Posterior vena cava (tissue), 2 donors: Measurements from ENCODE around the gene CTAGE6. TPM values are rescaled to one million over a fixed set of nuclear protein-coding genes. Genes with fewer than 3 reads are reported as not detected.
"Not testable (repeated sequence)": the region's sequence is repeated elsewhere in the genome, so short reads cannot be mapped to it uniquely, and the experiment has no call there.

Experiments used
- DNase-seq: peaks from one replicate; pipeline ENCODE4 v3.0.0-alpha.2; 2020; ENCODE audit warnings: low spot score
- intact Hi-C, 2 donors: fragments of 100-400 bp; cut with DNase I; formaldehyde crosslinking; loops; one replicate each; pipeline versions ENCODE4 v1.14.1 to v1.14.2; 2022 to 2023
- total RNA-seq, 2 donors: library from RNA; stranded (reverse); fragmentation: NEBNext Ultra II Directional; extraction: Animal tissue kit (Norgen Biotek cat#: 25700); gene quantifications; one replicate each; pipeline ENCODE4 v1.2.1, GENCODE V29; 2021
- donor health status: DM: yes; HTN: yes; CAD: no.
- donor health status: DM: yes; HTN: yes; CAD: no.

Gene CTAGE6
- total RNA-seq, 2 donors from 2014 or later = 0.57 to 0.69 TPM

DNA sequence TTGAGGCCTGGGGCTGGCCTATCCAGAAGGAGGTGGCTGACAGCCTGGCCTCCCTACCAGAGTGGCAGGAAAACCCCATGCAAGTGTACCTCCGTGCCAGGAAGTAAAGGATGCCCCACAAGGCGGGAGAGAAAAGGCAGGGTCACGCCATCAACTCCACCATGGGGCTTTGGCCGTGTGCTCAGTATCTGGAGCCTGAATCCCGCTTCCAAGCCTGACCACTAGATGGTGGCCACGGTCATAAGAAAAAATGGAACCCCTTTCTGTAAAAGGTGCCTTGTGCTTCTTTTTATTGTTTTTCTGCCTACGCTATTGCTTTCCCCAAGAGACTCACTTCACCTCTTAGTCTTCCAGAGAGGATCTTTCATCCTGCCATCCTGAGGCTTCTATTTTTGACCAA, 29.9 kb downstream of the CTAGE6 start:
- intact Hi-C loops, DNase-seq: not testable (repeated sequence)

DNA sequence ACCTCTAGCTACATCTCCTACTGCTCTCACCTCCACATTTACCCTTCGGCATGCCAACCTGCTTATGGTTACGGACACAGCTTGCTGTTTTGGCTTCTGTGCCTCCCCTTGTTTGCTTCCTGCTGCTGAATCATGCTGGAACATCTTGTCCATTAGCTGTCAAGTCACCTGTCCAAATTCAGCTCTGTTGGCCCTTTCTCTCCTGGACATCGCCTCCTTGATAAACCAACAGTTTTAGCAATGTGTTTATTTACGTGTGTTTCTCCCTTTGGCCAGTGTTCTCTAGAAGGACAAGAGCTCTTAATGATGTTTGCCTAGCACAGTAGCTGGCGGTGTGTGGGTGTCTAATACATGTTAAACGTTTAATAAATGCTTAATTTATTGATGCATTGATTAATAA, 31.4 kb downstream of the CTAGE6 start:
- intact Hi-C loops, DNase-seq: not testable (repeated sequence)

DNA sequence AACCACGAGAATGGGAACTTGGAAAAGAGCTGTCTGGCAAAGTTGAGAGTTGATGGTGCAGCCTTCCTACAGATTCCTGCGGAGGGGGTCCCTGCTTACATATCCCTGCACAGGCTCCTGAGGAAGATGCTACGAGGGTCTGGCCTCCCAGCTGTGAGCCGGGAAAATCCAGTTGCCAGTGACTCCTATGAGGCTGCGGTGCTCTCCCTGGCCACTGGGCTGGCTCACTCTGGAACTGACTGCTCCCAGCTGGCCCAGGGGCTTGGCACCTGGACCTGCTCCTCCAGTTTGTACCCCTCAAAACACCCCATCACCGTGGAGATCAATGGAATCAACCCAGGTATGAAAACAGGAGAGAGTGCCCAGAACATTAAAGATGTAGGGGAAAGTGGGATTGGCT, 37.2 kb downstream of the CTAGE6 start:
- DNase-seq, intact Hi-C loops: not testable (repeated sequence)

DNA sequence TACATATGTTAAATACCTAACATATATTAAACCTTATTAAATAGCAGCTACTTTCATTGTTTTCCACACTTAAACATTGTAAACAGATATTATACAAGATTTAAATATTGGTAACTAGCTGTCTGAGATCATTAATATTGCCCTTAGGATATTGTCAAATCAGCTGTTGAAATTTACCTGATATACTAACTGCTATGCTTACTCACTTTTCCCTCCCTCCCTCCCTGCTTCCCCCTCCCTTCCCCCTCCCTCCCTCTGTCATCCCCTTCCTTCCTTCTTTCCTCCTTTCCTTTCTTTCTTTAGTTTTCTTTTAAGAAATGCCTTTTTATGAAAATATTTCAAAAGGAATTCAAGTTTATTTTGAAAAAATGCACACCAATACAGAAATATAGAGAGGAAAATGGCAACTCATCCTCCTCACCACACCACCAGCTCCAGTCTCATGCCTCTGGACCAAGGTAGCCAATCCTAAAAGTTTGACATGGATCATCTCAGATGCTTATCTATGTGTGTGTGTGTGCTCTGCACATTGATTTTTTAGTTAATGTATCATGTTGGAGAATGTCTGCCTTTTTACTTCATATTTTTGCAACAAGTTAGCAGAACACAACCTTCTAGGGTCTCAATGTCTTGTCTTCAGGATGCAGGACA, 41.8 kb downstream of the CTAGE6 start:
- intact Hi-C loops, DNase-seq: not testable (repeated sequence)

DNA sequence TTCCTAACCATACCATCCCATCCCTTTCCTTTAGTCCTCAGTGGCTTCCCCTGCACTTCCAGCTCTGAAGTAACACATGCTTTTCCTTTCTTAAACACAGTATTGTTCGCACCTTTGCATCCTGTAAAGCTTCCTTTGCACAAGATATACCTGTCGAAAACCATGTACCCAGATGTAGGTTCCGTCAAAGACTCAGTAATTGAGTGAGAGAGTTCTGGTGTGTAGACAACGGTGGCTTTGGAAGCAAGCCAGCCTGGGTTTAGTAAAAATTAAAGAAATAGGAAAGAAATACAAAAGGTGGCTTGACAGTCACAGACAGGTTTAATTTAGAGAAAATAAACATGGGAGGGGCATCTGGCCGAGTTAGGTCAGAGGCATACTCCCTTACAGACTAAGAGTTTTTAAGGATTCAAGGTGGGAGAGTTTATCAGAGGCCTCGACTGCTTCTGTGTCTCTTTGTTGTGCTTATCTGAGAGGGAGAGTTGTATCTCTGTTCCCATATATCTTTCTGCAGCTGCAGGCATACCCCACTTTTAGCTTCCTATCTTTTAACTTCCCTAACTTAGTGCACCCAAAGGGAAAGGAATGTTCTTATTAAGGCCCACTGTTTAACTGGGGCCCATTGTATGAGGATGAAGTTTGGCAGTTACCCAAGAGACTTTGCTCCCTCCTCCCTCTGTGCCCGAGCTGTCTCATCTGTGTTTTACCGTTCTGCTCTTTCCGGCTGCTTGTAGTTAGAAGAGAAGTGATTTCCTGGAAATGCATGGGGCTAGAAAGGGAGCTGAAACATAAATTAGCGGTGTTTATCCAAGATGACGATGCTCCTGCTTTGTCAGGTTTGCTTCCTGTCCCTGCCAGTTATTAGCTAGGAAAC, 42.7 kb downstream of the CTAGE6 start:
- intact Hi-C loops, DNase-seq: not testable (repeated sequence)

DNA sequence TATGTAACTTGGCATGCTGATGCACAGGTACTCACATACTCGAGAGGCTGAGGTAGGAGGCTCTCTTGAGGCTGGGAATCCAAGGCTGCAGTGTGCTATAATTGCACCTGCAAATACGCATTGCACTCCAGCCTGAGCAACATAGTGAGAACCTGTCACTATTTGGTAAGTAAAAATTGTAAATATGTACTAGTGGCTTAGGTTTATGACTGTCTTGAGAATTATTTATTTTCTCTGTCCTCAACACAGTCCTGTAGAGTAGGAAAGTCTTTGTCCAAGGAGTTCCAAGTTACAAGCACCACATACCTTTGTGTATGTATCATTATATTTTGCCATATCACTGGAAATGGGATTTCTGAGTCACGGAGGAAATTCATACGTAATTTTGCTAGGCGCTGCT, 45.1 kb downstream of the CTAGE6 start:
- intact Hi-C loops, DNase-seq: not testable (repeated sequence)

DNA sequence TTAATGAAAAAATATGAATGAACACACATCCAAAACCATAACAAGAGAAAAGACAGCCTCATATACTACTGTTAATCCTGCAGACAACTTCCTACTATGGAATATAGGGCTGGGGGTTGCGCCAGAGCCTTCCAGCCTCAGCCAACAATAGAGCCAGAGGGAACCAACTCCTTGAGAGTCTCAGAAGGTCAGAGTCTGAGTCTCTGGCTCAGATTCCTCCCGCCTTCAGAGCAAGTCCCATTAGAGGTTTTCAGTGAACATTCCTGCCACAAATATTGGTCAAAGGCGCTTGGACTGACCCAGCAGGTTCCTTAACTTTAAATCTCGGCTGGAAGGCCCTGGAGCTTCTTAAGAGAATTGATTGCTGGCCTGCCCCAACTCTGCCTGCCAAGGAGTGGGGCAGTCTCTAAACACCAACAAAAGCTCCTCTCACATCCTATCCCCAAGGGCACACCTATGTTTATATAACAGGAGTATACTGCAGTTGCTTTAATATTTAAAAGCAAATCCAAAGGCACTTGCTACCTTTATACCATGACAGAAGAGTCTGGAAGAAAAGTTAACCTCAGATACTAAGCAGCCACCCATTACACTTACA, 45.7 kb downstream of the CTAGE6 start:
- DNase-seq, intact Hi-C loops: not testable (repeated sequence)

DNA sequence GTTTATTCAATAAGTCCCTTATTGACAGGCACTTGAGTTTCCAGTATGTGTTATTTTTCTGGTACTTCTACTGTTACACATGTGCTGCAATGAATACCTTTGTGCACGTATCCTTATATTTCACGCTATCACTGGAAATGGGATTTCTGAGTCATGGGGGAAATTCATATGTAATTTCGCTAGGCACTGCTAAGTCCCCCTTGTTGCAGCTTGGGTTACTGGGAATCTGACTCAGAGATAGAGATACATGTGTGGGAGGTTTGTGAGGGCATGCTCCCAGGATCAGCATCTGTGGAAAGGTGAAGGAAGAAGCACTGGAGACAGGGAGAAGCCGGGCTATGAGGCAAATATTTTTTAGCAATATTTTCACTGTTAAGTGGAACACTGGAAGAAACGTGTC, 47.6 kb downstream of the CTAGE6 start:
- intact Hi-C loops, DNase-seq: not testable (repeated sequence)

Other genes starting within 250 kb of the CTAGE6 start
- gene CTAGE15, start 185.9 kb downstream of the CTAGE6 start, total RNA-seq = under 1 TPM in 1 of 2 donors, not detected in 1; 0.37 TPM
- 1 to 10 TPM; 1.4 to 1.7 TPM for gene TCAF2, start 136.7 kb downstream of the CTAGE6 start, total RNA-seq
- 10 to 100 TPM; 33.9 to 36.1 TPM for gene TCAF1, start 144.5 kb upstream of the CTAGE6 start, total RNA-seq
- not detected for gene OR2F2, start 177.5 kb upstream of the CTAGE6 start, total RNA-seq
- not detected for gene OR2F1, start 197.1 kb upstream of the CTAGE6 start, total RNA-seq
- not detected for gene OR6B1, start 242.6 kb upstream of the CTAGE6 start, total RNA-seq